ENCODE measurements around the gene ZMYND8.
"Not testable (repeated sequence)": the region's sequence is repeated elsewhere in the genome, so short reads cannot be mapped to it uniquely, and the experiment has no call there.

The ZMYND8 gene

DNA sequence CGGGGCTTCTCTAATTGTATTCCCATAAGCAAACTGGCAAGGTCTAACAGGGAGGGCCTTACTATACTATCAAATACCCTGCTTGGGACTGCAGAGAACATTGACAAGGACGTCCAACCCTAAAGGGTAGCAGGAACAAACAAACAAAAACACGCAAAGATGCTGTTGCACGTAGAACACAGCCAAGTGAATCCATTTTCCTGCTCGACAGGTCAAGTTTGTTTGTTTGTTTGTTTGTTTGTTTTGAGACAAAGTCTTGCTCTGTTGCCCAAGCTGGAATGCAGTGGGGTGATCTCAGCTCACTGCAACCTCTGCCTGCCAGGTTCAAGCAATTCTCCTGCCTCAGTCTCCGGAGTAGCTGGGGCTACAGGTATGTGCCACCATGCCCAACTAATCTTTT, 91.3 kb downstream of the ZMYND8 start:
- DNase-seq (ENCODE audit: low spot score): no peak

DNA sequence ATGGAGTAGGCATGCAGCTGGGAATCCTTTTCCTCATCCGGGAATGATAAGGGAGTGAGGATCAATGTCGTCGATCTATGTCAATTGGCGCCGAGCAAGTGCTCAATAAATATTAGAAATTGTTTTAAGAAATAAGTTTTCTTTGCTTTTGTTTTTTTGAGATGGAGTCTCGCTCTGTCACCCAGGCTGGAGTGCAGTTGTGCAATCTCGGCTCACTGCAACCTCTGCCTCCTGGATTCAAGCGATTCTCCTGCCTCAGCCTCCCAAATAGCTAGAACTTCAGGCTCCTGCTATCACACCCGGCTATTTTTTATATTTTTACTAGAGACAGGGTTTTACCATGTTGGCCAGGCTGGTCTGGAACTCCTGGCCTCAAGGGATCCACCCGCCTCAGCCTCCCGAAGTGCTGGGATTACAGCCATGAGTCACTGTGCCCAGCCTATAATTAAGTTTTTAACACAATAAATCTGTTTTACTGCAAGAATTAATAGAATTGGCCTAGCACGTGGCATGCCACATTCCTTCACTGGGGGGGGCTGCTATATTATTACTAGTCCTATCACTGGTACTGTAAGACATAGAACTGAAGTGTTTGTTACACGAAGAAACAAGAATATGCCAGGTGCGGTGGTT, 92.2 kb downstream of the ZMYND8 start:
- not testable (repeated sequence) for DNase-seq (ENCODE audit: low spot score)

DNA sequence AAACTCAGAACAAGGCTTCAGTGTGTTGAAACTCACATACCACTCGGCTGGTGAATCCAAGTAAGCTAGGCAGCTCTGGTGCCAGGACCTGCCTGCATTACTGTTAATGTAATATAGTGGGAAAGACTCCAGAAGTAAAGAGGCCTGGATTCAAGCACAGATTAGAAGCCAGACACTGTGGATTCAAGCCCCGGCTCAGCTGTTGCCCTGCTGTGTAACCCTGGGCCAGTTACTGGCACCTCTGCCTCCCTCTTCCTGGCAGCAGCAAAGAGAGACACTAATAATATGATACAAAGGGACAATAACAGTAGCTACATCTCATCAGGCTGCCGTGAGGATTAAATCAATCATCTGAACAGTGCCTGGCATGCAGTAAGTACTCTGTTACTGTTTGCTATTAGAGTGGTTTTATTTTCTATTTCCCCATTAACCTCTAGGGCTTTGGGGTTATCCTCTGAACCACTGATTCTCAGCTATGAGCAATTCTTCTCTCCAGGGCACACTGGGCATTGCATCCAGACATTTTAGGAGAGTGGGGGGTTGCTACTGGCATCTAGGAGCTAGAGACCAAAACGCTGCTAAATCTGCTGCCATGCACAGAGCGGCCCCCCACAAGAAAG, 92.9 kb downstream of the ZMYND8 start:
- peak; percentile 52 for DNase-seq (ENCODE audit: low spot score)

DNA sequence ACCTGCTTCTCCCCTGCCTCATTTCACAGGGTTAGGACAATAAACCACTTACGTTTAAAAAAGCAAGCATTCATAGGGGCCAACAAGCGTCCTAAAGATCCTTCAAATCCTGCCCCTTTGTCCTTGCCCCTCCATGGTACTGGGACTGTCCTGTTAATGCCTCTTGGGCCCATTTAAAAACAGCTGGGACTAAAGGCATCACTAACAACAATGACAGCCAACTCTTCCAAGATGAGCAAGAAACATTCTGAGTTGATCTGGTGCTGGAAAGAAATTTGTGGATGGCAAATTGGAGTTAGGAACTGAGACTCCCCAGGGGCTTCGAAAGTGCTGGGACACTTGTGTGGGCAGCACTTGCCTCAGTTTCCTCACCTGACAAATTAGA, 93.4 kb downstream of the ZMYND8 start:
- DNase-seq (ENCODE audit: low spot score): no peak

DNA sequence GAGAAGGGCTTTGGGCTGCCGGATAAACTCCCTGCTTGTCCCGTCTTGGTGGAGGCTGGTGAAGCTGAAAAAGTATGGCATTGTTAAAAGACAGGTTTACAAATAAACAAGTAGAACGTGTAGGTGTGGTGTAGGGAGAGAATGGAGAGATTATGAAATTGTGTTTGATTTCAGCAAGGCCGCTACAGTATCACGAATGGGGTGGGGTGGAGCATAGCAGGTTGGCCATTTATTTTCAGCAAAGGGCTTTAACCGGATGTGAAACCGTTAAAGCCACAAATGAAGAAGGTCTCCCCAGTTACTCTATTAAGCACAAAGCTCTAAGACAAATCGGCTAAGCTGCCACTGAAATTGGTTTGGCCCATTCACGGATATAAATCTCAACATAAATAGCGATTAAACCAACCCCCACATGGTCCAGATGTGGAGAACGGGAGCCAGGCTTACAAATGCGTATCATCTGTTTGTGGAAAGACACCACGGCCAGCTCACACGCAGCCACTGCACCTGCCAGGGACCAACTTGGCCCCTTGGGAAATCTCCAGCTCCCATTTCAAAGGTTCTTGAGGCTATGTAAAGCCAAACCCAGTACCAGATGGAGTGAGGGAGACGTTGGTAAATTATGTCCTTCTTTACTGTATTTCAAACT, 94.0 kb downstream of the ZMYND8 start:
- DNase-seq (ENCODE audit: low spot score): peak; percentile 79

DNA sequence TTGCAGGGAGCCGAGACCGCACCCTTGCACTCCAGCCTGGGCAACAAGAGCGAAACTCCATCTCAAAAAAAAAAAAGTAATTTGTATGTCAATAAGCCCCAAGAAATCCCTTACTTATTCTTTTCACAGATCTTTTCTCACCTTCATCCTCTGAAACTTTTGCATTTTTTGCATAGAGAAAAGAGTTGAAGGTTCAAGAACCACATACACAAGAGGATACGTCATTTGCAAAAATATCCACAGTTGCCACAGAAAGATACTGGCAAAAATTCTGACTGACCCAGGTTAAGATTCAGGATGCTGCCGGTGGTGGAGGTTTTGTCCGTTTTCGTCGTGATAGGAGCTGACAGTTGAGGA, 94.5 kb downstream of the ZMYND8 start:
- DNase-seq (ENCODE audit: low spot score): no peak

DNA sequence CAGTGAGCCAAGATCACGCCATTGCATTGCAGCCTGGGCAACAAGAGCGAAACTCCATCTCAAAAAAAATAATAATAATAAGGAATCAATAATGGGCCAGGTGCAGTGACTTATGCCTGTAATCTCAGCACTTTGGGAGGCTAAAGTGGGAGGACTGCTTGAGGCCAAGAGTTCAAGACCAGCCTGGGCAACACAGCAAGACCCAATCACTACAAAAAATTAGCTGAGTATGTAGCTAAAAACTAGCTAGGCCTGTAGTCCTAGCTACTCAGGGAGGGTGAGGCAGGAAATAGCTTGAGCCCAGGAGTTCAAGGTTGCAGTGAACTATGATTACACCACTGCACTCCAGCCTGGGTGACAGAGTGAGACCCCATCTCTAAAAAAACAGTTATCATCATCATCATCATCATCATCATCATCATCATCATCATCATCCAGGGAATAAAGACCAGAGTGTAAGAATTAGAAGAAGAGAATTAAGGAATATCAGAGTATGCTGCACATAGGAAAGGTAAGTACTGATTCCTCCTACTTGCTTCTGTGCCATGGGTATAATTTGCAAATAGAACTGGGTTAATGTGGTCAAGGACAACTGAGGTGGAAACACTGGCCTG, 95.2 kb downstream of the ZMYND8 start:
- not testable (repeated sequence) for DNase-seq (ENCODE audit: low spot score)

DNA sequence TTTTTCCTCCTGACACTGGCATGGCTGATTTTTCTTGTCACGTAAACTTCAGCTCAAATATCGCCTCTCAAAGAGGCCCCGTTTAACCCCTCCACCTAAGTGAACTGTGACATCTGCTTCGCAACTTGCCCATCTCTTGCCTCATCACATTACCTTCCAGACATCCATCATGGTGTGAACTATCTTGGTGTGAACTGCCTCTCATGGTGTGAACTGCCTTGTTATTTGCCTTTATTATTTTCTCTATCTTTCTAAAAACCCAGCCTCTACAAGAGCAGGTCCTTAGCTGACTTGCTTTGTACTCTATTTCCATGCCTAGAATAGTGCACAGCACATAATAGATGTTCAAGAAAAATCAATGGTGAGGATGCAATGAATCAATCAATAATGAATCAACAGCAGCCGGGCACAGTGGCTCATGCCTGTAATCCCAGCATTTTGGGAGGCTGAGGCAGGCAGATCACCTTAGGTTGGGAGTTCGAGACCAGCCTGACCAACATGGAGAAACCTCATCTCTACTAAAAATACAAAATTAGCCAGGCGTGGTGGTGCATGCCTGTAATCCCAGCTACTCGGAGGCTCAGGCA, 95.9 kb downstream of the ZMYND8 start:
- not testable (repeated sequence) for DNase-seq (ENCODE audit: low spot score)

DNA sequence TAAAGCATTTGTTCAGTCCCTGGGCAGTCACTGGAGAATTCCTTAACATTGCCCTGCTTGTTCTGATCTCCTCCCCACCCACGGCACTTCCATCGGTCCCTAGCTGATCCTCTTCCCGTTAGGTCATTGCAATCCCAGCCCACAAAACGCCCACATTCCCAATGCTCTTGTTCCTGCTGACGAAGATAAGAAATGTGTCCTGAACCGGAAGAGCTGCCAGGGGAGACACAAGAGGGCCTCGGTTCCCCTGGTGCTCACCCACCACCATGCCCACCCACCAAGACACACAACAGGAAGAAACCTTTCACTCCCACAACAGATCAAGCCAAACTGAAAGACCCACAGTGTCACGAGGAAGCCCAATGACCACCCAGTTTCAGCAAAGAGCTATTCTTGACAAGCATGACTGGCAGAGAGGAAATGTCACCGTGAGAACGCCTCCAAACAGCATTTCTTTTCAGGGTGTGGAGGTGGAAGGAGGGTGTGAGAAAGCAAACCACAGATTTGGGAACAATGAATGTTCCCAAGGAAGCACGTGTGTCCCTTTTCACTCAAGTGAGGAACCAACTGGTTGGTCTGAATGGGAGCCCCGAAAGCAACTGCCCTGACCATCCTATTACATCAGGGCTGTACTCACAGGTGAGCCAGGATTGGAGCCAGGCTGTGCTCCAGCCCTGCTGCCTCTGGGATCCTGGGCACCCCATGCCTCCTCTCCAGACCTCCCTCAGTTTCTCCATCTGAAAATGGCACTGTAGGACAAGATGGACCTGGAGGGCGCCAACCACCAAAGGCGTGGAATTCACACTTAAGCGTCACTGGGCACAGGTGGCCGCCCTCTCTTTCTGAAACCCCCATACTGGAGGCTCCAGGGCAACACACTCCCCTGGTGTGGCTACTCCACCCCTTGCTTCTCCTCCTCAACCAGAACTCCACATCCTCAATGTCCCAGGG, 97.5 kb downstream of the ZMYND8 start:
- no peak for DNase-seq (ENCODE audit: low spot score)

DNA sequence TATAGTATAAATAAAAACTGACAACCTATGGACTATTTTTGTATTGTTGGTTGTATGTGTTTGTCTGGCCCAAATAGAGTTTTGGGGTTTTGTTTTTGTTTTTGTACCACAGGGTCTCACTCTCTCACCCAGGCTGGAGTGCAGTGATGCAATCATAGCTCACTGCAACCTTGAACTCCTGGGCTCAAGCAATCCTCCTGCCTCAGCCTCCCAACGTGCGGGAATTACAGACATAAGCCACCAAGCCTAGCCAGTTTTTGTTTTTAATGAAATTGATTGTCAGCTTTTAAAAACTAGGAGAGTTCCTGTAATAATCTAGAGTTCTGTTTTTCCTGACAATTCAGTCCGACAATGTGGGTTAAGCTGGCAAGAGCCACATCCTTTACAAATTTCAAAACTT, 98.7 kb downstream of the ZMYND8 start:
- DNase-seq (ENCODE audit: low spot score): no peak

DNA sequence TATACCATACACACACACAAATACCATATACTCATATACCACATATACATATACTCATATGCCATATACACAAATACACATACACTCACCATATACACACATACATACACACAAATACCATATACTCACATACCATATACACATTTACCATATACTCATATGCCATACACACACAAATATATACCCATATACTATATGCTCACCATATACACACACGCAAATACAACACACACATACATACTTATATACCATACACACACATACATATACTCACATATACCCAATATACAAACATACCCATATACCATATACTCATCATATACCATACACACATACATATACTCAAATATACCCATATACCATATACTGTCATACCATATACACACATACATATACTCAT, 99.2 kb downstream of the ZMYND8 start:
- DNase-seq (ENCODE audit: low spot score): no peak

DNA sequence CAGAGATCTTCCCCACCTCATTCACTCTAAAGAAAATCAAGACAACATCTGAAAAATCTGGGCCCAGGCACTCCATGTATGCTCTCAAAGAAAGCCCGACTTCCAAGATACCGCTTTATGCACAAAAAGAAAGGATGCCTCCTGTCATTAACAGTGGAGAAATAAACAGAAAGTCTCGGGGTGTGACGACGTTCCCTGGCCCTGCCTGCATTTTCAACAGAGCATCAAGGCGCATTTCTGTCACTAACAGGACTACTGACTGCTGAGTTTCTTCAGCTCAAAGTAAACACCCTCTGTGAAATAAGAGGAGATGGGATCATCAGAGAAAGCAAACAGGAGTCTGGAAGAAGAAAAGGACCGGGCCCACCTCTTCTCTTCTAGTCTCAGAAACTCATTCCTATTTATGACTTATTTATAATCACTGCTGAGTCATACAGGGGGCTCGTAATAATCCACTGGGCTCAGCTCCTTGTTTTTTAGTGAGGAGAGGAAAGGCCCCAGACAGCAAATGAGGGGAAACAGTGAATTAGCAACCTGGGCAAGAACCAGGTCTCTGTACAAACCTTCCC, 99.7 kb downstream of the ZMYND8 start:
- no peak for DNase-seq (ENCODE audit: low spot score)

DNA sequence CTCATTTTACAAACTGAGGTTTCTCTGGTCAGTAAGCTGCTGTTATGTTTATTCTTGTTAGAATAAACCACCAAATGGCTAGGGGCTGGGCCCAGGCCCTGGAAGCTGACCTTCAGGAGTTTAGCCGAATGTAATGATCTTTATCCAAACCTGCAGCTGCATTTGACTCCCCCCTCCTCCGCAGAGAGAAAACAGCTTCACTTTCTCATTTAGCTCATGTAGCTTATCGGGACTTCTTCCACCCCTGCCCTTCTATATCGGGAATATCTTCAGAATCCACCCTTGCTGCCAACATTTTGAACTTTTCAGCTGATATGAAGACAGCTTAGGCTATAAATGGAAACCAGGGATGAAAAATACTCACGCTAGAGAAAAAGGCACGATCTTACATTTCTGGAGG, 102.6 kb downstream of the ZMYND8 start:
- DNase-seq (ENCODE audit: low spot score): no peak

DNA sequence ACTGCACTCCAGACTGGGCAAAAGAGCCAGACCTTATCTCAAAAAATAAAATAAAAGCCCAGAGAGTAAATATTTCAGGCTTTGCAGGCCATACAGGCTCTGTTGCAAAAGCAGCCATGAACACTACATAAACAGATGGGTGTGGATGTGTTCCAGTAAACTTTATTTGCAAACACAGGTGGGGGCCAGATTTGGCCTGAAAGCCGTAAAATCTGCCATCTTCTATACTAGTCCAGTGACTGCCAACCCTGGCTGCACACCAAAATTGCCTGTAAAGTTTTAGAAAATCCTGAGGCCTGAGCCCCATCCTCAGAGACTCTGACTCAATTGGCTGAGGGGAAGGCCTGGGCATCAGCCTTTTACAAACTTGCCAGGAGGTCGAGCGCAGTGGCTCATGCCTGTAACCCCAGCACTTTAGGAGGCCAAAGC, 103.6 kb downstream of the ZMYND8 start:
- DNase-seq (ENCODE audit: low spot score): no peak

DNA sequence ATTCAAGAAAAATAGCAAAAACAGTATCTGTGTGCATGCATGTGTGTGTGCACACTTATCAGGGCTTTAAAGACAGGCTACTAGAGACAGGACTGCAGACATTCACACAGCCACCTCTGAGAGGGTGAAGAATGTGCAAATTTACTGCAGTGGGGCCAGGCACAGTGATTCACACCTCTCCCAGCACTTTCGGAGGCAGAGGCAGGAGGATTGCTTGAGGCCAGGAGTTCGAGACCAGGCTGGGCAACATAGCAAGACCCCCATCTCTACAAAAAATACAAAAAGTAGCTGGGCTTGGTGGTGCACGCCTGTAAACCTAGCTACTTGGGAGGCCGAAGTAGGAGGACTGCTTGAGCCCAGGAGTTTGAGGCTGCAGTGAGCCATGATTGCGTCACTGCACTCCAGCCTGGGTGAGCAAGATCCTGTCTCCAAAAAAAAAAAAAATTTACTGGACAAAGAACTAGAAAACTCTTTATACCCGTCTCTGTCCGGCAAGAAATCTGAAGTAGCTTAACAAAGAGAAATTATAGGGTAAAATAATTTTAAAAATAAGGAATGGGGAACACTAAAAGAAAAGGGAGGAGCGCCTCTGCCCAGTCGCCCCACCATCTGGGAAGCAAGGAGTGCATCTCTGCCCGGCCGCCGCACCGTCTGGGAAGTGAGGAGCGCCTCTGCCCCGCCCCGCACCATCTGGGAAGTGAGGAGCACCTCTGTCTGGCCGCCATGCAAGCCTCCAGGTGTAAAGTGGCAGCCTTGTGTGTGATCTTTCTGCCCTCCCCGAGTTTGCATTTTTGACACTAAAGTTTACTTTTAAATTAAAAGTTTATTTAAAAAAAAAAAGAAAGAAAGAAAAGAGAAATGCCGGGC, 105.1 kb downstream of the ZMYND8 start:
- no peak for DNase-seq (ENCODE audit: low spot score)

DNA sequence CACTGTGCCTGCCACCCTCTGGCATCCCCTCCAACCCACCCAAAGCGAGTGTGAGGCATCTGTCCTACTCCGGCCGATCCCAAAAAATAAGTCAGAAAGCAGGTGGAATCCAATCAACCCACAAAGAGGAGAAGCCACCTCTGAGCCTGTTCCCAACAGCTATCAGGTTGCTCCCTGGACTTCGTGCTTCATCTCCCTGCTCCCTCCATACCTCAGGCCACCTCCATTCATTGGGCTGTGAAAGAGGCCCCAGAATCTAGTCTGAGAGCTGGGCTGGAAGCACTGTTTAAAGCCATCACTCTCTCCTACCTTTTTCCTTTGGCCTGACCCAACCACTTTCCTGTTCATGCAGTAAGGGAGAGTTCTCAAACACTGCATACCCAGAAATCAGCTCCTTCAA, 106.1 kb downstream of the ZMYND8 start:
- no peak for DNase-seq (ENCODE audit: low spot score)

DNA sequence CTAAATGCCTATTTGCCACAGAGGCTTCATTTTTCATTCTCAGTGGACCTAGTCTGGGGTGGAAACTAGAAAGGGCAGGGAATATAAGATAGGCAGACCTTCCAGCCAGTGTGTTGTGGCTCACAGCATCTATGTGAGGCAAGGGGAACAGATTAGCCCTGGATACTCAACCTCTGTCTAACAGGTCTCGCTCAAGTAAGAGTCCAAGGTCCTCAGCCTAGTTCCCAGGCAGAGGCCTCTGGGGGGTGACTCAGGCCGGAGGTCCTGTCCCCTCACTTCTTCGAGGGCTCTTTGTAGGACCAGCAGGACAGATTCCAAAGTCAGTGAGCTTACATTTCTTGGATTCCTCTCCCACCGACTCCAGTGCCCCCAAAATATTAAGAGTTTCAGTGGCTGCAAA, 106.6 kb downstream of the ZMYND8 start:
- DNase-seq (ENCODE audit: low spot score): no peak

DNA sequence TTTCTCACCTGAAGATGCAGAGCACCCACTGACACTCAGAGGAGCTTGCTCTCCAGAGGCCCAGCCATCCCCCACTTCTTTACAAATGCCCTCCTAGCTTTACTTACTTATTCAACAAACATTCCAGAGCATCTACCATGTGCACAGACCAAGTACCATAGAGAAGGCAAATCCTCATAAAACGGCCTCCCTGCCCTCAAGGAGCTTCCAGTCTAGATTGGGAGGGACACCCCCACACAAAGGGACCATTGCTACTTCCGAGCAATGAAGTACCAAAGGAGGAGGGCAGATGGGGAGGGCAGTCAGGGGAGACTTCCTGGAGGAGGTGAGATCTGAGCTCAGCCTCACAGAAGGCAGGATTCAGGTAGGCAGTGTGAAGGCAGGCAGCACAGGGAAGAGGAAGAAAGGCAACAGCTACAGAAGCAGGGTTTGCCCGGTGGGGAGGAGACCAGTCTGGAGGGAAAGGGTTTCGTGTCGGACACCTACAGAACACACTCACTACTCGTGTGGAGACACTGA, 108.0 kb downstream of the ZMYND8 start:
- no peak for DNase-seq (ENCODE audit: low spot score)

DNA sequence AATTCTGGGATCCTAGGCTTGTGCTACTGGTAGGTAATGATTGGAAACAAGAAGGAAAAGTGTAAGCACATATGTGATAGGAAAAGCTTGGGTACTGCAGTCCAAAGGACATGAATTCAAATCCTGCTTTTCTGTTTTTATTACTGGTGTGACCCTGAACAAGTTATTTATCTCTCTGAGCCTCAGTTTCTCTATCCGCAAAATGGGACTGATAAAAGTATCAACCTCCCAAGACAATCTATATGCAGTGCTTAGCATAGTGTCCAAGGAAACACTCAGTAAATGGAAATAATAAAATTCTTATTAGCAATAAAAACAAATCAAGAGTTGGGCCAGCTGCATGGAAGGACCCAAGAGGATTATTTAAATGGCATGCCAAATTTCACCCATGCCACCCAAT, 108.5 kb downstream of the ZMYND8 start:
- no peak for DNase-seq (ENCODE audit: low spot score)

DNA sequence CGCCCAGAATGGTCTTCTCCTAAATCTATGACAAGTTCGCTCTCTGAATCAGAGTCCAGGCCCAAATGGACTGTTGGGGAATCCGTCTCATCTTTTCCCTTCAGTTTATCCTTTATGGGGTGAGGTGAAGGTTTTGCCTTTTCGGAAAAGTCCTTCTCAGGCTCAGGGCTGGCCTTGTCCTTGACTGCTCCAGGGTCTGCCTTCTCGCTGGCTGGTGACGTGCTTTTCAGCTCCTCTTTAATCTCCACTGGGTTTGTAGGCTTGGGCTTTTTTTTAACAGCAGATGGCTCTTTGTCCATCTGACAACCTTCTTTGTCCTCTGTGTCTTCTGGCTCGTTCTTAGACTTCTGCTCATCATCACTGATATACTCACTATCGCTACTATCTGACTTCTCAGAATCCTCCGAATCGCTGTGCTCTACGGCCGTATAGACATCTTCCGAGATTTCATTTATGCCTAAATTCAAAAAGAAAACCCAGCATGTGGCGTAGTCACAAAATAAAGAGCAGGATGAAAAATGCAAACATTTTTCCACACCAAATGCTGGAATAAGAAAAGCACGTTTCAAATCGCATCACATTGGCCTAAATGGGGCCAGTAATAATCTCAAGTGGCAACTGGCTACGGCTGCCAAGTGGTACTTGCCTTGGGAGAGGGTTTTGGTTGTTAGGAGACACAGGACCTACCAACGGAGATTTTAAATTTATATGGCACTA, 110.3 kb downstream of the ZMYND8 start:
- no peak for DNase-seq (ENCODE audit: low spot score)
